Nephron progenitor cell (in vitro differentiated cells): ENCODE data around the gene RIBC2.

Experiments used
- DNase-seq: peaks from one replicate; pipeline ENCODE4 v3.0.0; 2021
- H3K27ac Mint-ChIP-seq: 2 replicates; pipeline ENCODE4 v1.8.0; 2021; ENCODE audit warnings: mild to moderate bottlenecking, moderate library complexity, mixed read lengths
- H3K27me3 Mint-ChIP-seq: 2 replicates; pipeline ENCODE4 v1.8.0; 2021; ENCODE audit warnings: mild to moderate bottlenecking, low read depth, mixed read lengths; ENCODE audit not compliant: poor library complexity
- H3K36me3 Mint-ChIP-seq: 2 replicates; pipeline ENCODE4 v1.8.0; 2021; ENCODE audit warnings: low read depth, mixed read lengths
- H3K4me1 Mint-ChIP-seq: 2 replicates; pipeline ENCODE4 v1.8.0; 2021; ENCODE audit warnings: mixed read lengths
- H3K4me3 Mint-ChIP-seq: 2 replicates; pipeline ENCODE4 v1.8.0; 2021; ENCODE audit warnings: mild to moderate bottlenecking, moderate library complexity, mixed read lengths
- H3K9me3 Mint-ChIP-seq: 2 replicates; pipeline ENCODE4 v1.8.0; 2021; ENCODE audit warnings: mild to moderate bottlenecking, moderate library complexity, mixed read lengths
- CTCF ChIP-seq: fragments of 200-600 bp; sonication (generic); IDR thresholded peaks from 2 replicates; pipeline ENCODE4 v1.5.0; 2021; ENCODE audit warnings: antibody characterized with exemption

Gene RIBC2

DNA sequence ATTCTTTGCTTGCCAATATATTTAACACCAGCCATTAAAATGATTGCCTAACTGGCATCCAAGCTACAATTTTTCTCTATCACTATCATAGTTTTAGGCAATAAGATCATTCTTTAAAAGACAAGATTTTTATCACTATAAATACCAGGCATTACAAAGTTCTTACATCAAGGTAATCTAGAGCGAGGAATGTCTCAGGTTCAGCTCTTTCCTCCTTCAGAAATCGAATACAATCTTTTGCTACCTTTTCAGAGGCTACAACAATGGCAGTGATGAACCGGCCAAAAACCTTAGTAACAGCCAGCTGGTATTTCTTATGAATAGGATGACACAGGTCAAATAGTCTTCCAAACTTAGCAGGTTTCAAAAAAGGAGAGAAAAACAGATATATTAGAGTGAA is 23.9 kb upstream of the RIBC2 start:
- Mint-ChIP-seq H3K27ac (no peak overlapping the region), H3K27me3 (peaks cover 27% of the 10 kb centered on the region), H3K4me3 (no peak overlapping the region), H3K9me3 (no peaks in the 10 kb centered on the region), H3K4me1 (no peaks in the 10 kb centered on the region), H3K36me3 (no peaks in the 10 kb centered on the region)
- no peak for DNase-seq
- no peak for TF ChIP-seq CTCF

- Mint-ChIP-seq H3K27me3 (peaks cover 24% of the 10 kb centered on the region), H3K4me3 (no peak overlapping the region), H3K36me3 (no peaks in the 10 kb centered on the region), H3K4me1 (peaks cover 10% of the 10 kb centered on the region), H3K9me3 (no peaks in the 10 kb centered on the region), H3K27ac (no peak overlapping the region)
- no peak for TF ChIP-seq CTCF
- DNase-seq: no peak
Observed at GRCh38 chr22:45397806-45398205, 15.7 kb upstream of the RIBC2 start.

GRCh38 chr22:45398214-45398613 is 15.3 kb upstream of the RIBC2 start:
- H3K27ac Mint-ChIP-seq: no peak overlapping the region
- no peak for TF ChIP-seq CTCF
- no peaks in the 10 kb centered on the region for H3K9me3 Mint-ChIP-seq
- H3K4me1 Mint-ChIP-seq: peaks cover 10% of the 10 kb centered on the region
- DNase-seq: no peak
- H3K36me3 Mint-ChIP-seq: no peaks in the 10 kb centered on the region
- no peak overlapping the region for H3K4me3 Mint-ChIP-seq
- H3K27me3 Mint-ChIP-seq: peaks cover 24% of the 10 kb centered on the region

- Mint-ChIP-seq H3K36me3 (no peaks in the 10 kb centered on the region), H3K27me3 (peaks cover 24% of the 10 kb centered on the region), H3K4me3 (no peak overlapping the region), H3K27ac (no peak overlapping the region), H3K9me3 (no peaks in the 10 kb centered on the region), H3K4me1 (peaks cover 10% of the 10 kb centered on the region)
- no peak for TF ChIP-seq CTCF
- no peak for DNase-seq
Observed at GRCh38 chr22:45399712-45400445, 13.6 kb upstream of the RIBC2 start.

- TF ChIP-seq CTCF: no peak
- no peak overlapping the region for H3K4me3 Mint-ChIP-seq
- peaks cover 4% of the 10 kb centered on the region for H3K4me1 Mint-ChIP-seq
- no peaks in the 10 kb centered on the region for H3K9me3 Mint-ChIP-seq
- H3K36me3 Mint-ChIP-seq: no peaks in the 10 kb centered on the region
- H3K27ac Mint-ChIP-seq: no peak overlapping the region
- H3K27me3 Mint-ChIP-seq: peaks cover 22% of the 10 kb centered on the region
- DNase-seq: no peak
Observed at GRCh38 chr22:45402466-45402985, 11.0 kb upstream of the RIBC2 start.

DNA sequence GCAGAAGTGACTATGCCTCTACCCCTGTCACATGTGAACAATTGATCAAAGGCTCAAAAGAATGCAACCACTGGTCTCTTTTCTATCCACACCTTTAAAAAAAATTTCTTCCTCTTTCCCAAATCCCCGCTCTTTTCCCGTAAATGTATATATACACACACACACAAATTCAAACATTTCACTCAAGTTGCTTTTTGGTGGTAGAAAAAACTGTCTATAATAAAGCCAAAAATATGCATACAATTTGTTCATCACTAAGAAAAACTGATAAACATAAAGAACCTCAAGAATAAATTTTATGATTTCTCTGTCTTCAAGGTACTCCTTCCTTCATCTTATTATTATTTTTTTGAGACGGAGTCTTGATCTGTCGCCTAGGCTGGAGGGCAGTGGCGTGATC is 5.7 kb upstream of the RIBC2 start:
- H3K36me3 Mint-ChIP-seq: peaks cover 5% of the 10 kb centered on the region
- no peak overlapping the region for H3K4me3 Mint-ChIP-seq
- H3K27ac Mint-ChIP-seq: no peak overlapping the region
- H3K9me3 Mint-ChIP-seq: peaks cover 11% of the 10 kb centered on the region
- H3K4me1 Mint-ChIP-seq: no peaks in the 10 kb centered on the region
- H3K27me3 Mint-ChIP-seq: peaks cover 12% of the 10 kb centered on the region
- DNase-seq: no peak
- TF ChIP-seq CTCF: no peak
